HEK293 (cell line): ENCODE data around the gene C11orf91.

ENCODE experiments used
- FEZF1 ChIP-seq: fragments of 450-650 bp; formaldehyde crosslinking; IDR thresholded peaks from 2 replicates; pipeline ENCODE4 v1.5.1; 2016; ENCODE audit warnings: missing biosample characterization, missing genetic modification characterization
- HOXC10 ChIP-seq: sonication (generic); formaldehyde crosslinking; IDR thresholded peaks from 2 replicates; pipeline ENCODE4 v1.8.1; 2023; ENCODE audit warnings: mild to moderate bottlenecking, missing genetic modification reagents
- KLF9 ChIP-seq: fragments of 450-650 bp; formaldehyde crosslinking; IDR thresholded peaks from 2 replicates; pipeline ENCODE4 v1.5.1; 2016; ENCODE audit warnings: missing biosample characterization, missing genetic modification characterization, low read depth
- SETDB1 ChIP-seq: IDR thresholded peaks from one replicate; pipeline ENCODE4 v1.6.1; 2017; ENCODE audit warnings: mild to moderate bottlenecking, low read length, moderate library complexity, mixed read lengths; ENCODE audit not compliant: insufficient read length
- SP3 ChIP-seq: fragments of 450-650 bp; formaldehyde crosslinking; IDR thresholded peaks from 2 replicates; pipeline ENCODE4 v1.5.1; 2016; ENCODE audit warnings: missing biosample characterization, missing genetic modification characterization
- SP7 ChIP-seq: fragments of 450-650 bp; formaldehyde crosslinking; IDR thresholded peaks from 2 replicates; pipeline ENCODE4 v1.5.1; 2016; ENCODE audit warnings: missing biosample characterization, missing genetic modification characterization
- TRIM28 ChIP-seq: IDR thresholded peaks from 2 replicates; pipeline ENCODE4 v1.6.1; 2011; ENCODE audit warnings: low read length, control low read depth, borderline replicate concordance
- ZBTB6 ChIP-seq: fragments of 450-650 bp; formaldehyde crosslinking; IDR thresholded peaks from 2 replicates; pipeline ENCODE4 v1.5.1; 2017; ENCODE audit warnings: missing biosample characterization, missing genetic modification characterization
- ZFP41 ChIP-seq: fragments of 450-650 bp; formaldehyde crosslinking; IDR thresholded peaks from 2 replicates; pipeline ENCODE4 v1.5.1; 2016; ENCODE audit warnings: missing biosample characterization, missing genetic modification characterization, borderline replicate concordance
- ZNF280C ChIP-seq: fragments of 450-650 bp; formaldehyde crosslinking; IDR thresholded peaks from 2 replicates; pipeline ENCODE4 v1.5.1; 2016; ENCODE audit warnings: missing biosample characterization, missing genetic modification characterization
- ZNF324 ChIP-seq: fragments of 450-650 bp; formaldehyde crosslinking; IDR thresholded peaks from 2 replicates; pipeline ENCODE4 v1.5.1; 2016; ENCODE audit warnings: missing biosample characterization, missing genetic modification characterization
- ZNF548 ChIP-seq: fragments of 450-650 bp; formaldehyde crosslinking; IDR thresholded peaks from 2 replicates; pipeline ENCODE4 v1.5.1; 2016; ENCODE audit warnings: missing biosample characterization, missing genetic modification characterization
- ZNF76 ChIP-seq: fragments of 450-650 bp; formaldehyde crosslinking; IDR thresholded peaks from 2 replicates; pipeline ENCODE4; 2016; ENCODE audit warnings: low read depth, missing biosample characterization, missing genetic modification characterization, borderline replicate concordance
- ZNF776 ChIP-seq: fragments of 450-650 bp; formaldehyde crosslinking; IDR thresholded peaks from 2 replicates; pipeline ENCODE4 v1.5.0; 2017; ENCODE audit warnings: missing biosample characterization, missing genetic modification characterization, borderline replicate concordance
- ZNF777 ChIP-seq: fragments of 450-650 bp; formaldehyde crosslinking; IDR thresholded peaks from 2 replicates; pipeline ENCODE4 v1.5.1; 2017; ENCODE audit warnings: missing biosample characterization, missing genetic modification characterization, borderline replicate concordance
- ZXDB ChIP-seq: fragments of 450-650 bp; formaldehyde crosslinking; IDR thresholded peaks from 2 replicates; pipeline ENCODE4 v1.5.1; 2016; ENCODE audit warnings: missing biosample characterization, missing genetic modification characterization
- TF ChIP-seq, protein P1 (sequence below): fragments of 450-650 bp; formaldehyde crosslinking; IDR thresholded peaks from 2 replicates; pipeline ENCODE4 v1.5.1; 2016; ENCODE audit warnings: missing biosample characterization, missing genetic modification characterization
- TF ChIP-seq, protein P2 (sequence below): fragments of 450-650 bp; formaldehyde crosslinking; IDR thresholded peaks from 2 replicates; pipeline ENCODE4 v1.5.1; 2016; ENCODE audit warnings: missing biosample characterization, missing genetic modification characterization, borderline replicate concordance
- TF ChIP-seq, protein P3 (sequence below): fragments of 450-650 bp; formaldehyde crosslinking; IDR thresholded peaks from 2 replicates; pipeline ENCODE4 v1.5.1; 2016; ENCODE audit warnings: missing biosample characterization, missing genetic modification characterization
- TF ChIP-seq, protein P4 (sequence below): fragments of 450-650 bp; formaldehyde crosslinking; IDR thresholded peaks from 2 replicates; pipeline ENCODE4 v1.5.1; 2017; ENCODE audit warnings: missing biosample characterization, missing genetic modification characterization

C11orf91 gene

DNA sequence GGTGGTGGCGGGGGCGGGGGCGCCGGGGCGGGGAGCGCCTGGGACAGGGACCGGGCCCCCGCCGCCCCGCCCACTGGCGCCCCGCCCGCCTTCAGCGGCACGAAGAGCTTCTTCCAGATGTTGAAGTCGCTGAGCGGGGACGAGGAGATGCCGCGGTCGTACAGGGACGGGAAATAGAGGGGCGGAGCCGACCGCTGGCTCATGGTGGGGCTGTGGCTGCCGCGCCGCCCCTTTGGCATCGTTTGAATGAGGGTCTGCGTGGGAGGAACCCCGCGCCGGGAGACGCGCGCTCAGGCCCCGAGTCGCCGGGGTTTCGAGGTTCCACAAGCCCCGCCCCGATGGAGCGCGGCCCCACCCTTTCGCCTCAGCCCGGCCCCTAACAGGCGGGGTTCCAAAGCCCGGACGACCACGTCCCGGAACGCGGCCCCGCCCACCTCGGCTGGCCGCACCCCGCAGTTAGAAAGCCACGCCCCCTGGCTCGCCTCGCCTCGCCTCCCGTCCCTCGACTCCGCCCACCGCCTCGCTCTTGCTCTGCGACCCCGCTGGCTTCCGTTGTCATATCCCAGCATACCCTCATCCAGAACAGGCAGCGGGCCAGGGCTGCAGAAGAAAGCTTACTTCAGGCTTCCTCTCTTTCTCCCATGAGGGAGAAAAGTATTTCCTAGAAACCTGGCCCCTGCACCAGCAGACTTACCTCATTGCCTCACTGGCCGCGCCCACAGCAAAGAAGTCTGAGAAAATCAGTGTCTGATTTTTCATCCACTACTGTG is at the start of gene C11orf91 (continued):
- TF ChIP-seq, protein P1, sequence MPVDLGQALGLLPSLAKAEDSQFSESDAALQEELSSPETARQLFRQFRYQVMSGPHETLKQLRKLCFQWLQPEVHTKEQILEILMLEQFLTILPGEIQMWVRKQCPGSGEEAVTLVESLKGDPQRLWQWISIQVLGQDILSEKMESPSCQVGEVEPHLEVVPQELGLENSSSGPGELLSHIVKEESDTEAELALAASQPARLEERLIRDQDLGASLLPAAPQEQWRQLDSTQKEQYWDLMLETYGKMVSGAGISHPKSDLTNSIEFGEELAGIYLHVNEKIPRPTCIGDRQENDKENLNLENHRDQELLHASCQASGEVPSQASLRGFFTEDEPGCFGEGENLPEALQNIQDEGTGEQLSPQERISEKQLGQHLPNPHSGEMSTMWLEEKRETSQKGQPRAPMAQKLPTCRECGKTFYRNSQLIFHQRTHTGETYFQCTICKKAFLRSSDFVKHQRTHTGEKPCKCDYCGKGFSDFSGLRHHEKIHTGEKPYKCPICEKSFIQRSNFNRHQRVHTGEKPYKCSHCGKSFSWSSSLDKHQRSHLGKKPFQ (tag by site-specific recombination), result no peak
- TF ChIP-seq SP7 (peak; percentile 22; the same call in 1 of the 2 replicates), SP3 (tag by site-specific recombination) (peak; percentile 91), HOXC10 (CRISPR knock-in tag) (no peak), ZXDB (peak; percentile 62), ZNF776 (tag by site-specific recombination) (no peak), TRIM28 (no peak), ZNF76 (tag by site-specific recombination) (peak; percentile 52; the same call in 1 of the 2 replicates), SETDB1 (no peak), ZFP41 (tag by site-specific recombination) (no peak), ZNF280C (no peak), ZNF324 (tag by site-specific recombination) (no peak), KLF9 (peak; percentile 97), FEZF1 (tag by site-specific recombination) (no peak), ZNF777 (tag by site-specific recombination) (no peak), ZNF548 (no peak), ZBTB6 (no peak)
- TF ChIP-seq, protein P2, sequence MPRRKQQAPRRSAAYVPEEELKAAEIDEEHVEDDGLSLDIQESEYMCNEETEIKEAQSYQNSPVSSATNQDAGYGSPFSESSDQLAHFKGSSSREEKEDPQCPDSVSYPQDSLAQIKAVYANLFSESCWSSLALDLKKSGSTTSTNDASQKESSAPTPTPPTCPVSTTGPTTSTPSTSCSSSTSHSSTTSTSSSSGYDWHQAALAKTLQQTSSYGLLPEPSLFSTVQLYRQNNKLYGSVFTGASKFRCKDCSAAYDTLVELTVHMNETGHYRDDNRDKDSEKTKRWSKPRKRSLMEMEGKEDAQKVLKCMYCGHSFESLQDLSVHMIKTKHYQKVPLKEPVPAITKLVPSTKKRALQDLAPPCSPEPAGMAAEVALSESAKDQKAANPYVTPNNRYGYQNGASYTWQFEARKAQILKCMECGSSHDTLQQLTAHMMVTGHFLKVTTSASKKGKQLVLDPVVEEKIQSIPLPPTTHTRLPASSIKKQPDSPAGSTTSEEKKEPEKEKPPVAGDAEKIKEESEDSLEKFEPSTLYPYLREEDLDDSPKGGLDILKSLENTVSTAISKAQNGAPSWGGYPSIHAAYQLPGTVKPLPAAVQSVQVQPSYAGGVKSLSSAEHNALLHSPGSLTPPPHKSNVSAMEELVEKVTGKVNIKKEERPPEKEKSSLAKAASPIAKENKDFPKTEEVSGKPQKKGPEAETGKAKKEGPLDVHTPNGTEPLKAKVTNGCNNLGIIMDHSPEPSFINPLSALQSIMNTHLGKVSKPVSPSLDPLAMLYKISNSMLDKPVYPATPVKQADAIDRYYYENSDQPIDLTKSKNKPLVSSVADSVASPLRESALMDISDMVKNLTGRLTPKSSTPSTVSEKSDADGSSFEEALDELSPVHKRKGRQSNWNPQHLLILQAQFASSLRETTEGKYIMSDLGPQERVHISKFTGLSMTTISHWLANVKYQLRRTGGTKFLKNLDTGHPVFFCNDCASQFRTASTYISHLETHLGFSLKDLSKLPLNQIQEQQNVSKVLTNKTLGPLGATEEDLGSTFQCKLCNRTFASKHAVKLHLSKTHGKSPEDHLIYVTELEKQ (tag by site-specific recombination), result no peak
- TF ChIP-seq, protein P3, sequence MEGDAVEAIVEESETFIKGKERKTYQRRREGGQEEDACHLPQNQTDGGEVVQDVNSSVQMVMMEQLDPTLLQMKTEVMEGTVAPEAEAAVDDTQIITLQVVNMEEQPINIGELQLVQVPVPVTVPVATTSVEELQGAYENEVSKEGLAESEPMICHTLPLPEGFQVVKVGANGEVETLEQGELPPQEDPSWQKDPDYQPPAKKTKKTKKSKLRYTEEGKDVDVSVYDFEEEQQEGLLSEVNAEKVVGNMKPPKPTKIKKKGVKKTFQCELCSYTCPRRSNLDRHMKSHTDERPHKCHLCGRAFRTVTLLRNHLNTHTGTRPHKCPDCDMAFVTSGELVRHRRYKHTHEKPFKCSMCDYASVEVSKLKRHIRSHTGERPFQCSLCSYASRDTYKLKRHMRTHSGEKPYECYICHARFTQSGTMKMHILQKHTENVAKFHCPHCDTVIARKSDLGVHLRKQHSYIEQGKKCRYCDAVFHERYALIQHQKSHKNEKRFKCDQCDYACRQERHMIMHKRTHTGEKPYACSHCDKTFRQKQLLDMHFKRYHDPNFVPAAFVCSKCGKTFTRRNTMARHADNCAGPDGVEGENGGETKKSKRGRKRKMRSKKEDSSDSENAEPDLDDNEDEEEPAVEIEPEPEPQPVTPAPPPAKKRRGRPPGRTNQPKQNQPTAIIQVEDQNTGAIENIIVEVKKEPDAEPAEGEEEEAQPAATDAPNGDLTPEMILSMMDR (tag by site-specific recombination), result no peak
- TF ChIP-seq, protein P4, sequence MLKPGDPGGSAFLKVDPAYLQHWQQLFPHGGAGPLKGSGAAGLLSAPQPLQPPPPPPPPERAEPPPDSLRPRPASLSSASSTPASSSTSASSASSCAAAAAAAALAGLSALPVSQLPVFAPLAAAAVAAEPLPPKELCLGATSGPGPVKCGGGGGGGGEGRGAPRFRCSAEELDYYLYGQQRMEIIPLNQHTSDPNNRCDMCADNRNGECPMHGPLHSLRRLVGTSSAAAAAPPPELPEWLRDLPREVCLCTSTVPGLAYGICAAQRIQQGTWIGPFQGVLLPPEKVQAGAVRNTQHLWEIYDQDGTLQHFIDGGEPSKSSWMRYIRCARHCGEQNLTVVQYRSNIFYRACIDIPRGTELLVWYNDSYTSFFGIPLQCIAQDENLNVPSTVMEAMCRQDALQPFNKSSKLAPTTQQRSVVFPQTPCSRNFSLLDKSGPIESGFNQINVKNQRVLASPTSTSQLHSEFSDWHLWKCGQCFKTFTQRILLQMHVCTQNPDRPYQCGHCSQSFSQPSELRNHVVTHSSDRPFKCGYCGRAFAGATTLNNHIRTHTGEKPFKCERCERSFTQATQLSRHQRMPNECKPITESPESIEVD (tag by site-specific recombination), result no peak
- TF ChIP-seq, all 188 proteins: peak for 29
